Lung (tissue), 12 donors: ENCODE results near the gene MMP11. TPM values are rescaled to one million over a fixed set of nuclear protein-coding genes. Genes with fewer than 3 reads are reported as not detected.

Experiments used
- ATAC-seq: fragments of 200-7000 bp; cut with Tn5 transposase; one replicate; pipeline ENCODE4 v1.9.1; 2020; ENCODE audit warnings: moderate number of reproducible peaks; ENCODE audit not compliant: insufficient read depth, low FRiP score
- DNase-seq, 3 donors: peaks; one replicate each; pipeline ENCODE4 v3.0.0-alpha.2; 2013 to 2017
- H3K27ac ChIP-seq, 2 donors: one replicate each; pipeline ENCODE4 v1.5.1; 2013; ENCODE audit warnings: mild to moderate bottlenecking in 2 of 2, moderate library complexity in 2 of 2, control low read depth in 1 of 2, inconsistent platforms in 1 of 2, low read depth in 1 of 2, low read length in 1 of 2
- H3K27me3 ChIP-seq, 3 donors: one replicate each; pipeline ENCODE4 v1.5.1; 2013; ENCODE audit warnings: low read length in 2 of 3; ENCODE audit not compliant: control insufficient read depth in 3 of 3, insufficient read depth in 3 of 3
- H3K36me3 ChIP-seq, 4 donors: one replicate each; pipeline ENCODE4 v1.5.1; 2013; ENCODE audit warnings: low read length in 4 of 4, mild to moderate bottlenecking in 1 of 4, moderate library complexity in 1 of 4; ENCODE audit not compliant: control insufficient read depth in 4 of 4, insufficient read depth in 4 of 4
- H3K4me1 ChIP-seq, 5 donors: one replicate each; pipeline ENCODE4 v1.5.1; 2013; ENCODE audit warnings: low read length in 5 of 5, mild to moderate bottlenecking in 2 of 5, moderate library complexity in 1 of 5; ENCODE audit not compliant: control insufficient read depth in 5 of 5, insufficient read depth in 5 of 5
- H3K4me3 ChIP-seq: one replicate; pipeline ENCODE4 v1.5.1; 2013; ENCODE audit warnings: mild to moderate bottlenecking, control low read depth, moderate library complexity
- H3K9ac ChIP-seq, 2 donors: one replicate each; pipeline ENCODE4 v1.5.1; 2013; ENCODE audit warnings: low read length in 2 of 2, control low read depth in 1 of 2; ENCODE audit not compliant: insufficient read depth in 1 of 2
- H3K9me3 ChIP-seq, 4 donors: one replicate each; pipeline ENCODE4 v1.5.1; 2013; ENCODE audit warnings: low read length in 3 of 4, mild to moderate bottlenecking in 1 of 4, moderate library complexity in 1 of 4; ENCODE audit not compliant: control insufficient read depth in 4 of 4, insufficient read depth in 3 of 4
- WGBS, 2 donors: extraction: QIAGEN DNeasy Blood & Tissue Kit; methylation state at CpG; one replicate each; pipeline ENCODE4 v1.1.7; 2013; 5-methylcytosine and 5-hydroxymethylcytosine counted together
- polyA plus RNA-seq, 2 donors: library from polyadenylated mRNA; stranded (reverse); fragments of 200-250 nt; gene quantifications; one replicate each; pipeline ENCODE4 v1.2.1, GENCODE V29; 2013
- total RNA-seq, 2 donors: library from RNA; depleted of rRNA in 1 of 2; stranded (reverse); fragments of >200 nt in 1 of 2; gene quantifications; one replicate each; pipeline ENCODE4 v1.2.1, GENCODE V29; 2014 to 2021
- TF ChIP-seq, protein P1 (sequence below): IDR thresholded peaks from 2 replicates; pipeline ENCODE4 v1.5.1; 2012; ENCODE audit warnings: mild to moderate bottlenecking; ENCODE audit errors: control extremely low read depth, extremely low read depth
- donor health status: control.
- donor health status: control.
- donor health status: Bipolar disorder and iron deficiency.
- donor health status: healthy.
- donor health status: DM: yes; HTN: yes; CAD: no.

Gene MMP11
- total and polyA plus RNA-seq, 4 donors, result 0.43 to 2.6 (median 1.4) TPM

DNA sequence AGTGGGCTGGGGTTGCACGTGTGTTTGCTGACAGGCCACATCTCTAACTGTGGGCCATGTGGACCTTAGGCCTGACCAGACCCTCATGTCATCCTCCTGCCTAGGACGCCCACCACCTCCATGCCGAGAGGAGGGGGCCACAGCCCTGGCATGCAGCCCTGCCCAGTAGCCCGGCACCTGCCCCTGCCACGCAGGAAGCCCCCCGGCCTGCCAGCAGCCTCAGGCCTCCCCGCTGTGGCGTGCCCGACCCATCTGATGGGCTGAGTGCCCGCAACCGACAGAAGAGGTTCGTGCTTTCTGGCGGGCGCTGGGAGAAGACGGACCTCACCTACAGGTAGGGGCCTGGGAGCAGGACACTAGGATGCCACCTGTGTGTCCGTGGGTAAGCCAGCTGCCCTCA lies 6.4 kb downstream of the MMP11 start:
- no peak for ATAC-seq
- DNase-seq, result no peak
- Histone ChIP-seq H3K27me3 (no peaks in the 10 kb centered on the region), H3K4me1 (peaks cover 0 to 13% (median 7%) of the 10 kb centered on the region in 5 donors), H3K36me3 (no peaks in the 10 kb centered on the region), H3K27ac (no peak overlapping the region), H3K9ac (no peak overlapping the region), H3K4me3 (no peak overlapping the region), H3K9me3 (no peaks in the 10 kb centered on the region)
- 95% methylated on average over 16 of the region's 16 CpGs for WGBS, 2 donors
- TF ChIP-seq, protein P1, sequence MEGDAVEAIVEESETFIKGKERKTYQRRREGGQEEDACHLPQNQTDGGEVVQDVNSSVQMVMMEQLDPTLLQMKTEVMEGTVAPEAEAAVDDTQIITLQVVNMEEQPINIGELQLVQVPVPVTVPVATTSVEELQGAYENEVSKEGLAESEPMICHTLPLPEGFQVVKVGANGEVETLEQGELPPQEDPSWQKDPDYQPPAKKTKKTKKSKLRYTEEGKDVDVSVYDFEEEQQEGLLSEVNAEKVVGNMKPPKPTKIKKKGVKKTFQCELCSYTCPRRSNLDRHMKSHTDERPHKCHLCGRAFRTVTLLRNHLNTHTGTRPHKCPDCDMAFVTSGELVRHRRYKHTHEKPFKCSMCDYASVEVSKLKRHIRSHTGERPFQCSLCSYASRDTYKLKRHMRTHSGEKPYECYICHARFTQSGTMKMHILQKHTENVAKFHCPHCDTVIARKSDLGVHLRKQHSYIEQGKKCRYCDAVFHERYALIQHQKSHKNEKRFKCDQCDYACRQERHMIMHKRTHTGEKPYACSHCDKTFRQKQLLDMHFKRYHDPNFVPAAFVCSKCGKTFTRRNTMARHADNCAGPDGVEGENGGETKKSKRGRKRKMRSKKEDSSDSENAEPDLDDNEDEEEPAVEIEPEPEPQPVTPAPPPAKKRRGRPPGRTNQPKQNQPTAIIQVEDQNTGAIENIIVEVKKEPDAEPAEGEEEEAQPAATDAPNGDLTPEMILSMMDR, result no peak

DNA sequence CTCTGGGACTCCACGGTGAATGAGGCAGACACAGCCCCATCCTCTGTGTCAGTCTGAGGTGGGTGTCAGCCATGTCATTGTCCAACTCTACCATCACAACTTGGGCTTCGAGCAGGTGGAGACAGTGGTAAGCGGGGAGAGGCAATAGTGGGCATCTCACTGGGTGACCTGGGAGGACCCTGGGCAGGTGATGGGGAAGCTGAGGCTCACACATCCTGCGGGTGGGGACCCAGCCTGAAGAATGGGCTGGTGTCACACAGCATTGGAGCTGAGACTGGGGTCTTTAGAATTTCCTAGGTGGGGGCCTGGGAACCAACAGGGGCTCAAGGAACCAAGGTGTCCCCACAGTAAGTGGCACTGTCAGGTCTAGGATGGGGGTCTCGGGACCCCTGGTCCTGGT lies 7.1 kb downstream of the MMP11 start:
- Histone ChIP-seq H3K9ac (no peak overlapping the region), H3K4me1 (peaks cover 0 to 6% (median under 1%) of the 10 kb centered on the region in 5 donors), H3K27me3 (no peaks in the 10 kb centered on the region), H3K9me3 (no peaks in the 10 kb centered on the region), H3K4me3 (no peak overlapping the region), H3K27ac (no peak overlapping the region), H3K36me3 (no peaks in the 10 kb centered on the region)
- DNase-seq (no peak), ATAC-seq (no peak)
- WGBS, 2 donors, result 90 to 95% methylated on average over 5 of the region's 5 CpGs
- TF ChIP-seq, protein P1, result no peak

DNA sequence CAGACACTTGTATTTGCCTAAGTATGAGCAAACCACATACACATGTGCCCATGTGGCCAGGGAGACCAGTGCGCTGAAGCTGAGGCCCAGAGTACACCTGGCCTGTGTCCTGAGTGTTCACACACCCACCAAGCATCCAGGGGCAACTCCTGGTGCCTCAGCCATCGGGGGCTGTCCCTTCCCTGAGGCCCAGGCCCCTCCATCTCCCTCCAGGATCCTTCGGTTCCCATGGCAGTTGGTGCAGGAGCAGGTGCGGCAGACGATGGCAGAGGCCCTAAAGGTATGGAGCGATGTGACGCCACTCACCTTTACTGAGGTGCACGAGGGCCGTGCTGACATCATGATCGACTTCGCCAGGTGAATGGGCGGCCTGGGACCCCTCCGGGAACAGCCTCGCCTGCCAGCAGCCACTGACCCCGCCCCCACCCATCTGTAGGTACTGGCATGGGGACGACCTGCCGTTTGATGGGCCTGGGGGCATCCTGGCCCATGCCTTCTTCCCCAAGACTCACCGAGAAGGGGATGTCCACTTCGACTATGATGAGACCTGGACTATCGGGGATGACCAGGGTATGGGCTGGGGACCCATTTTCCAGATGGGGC lies 7.6 kb downstream of the MMP11 start:
- no peaks in the 10 kb centered on the region for H3K9me3 ChIP-seq
- H3K4me1 ChIP-seq, result peaks cover 0 to 1% (median 0%) of the 10 kb centered on the region in 5 donors
- TF ChIP-seq, protein P1, result no peak
- 93 to 96% methylated on average over 20 of the region's 20 CpGs for WGBS, 2 donors
- DNase-seq, result no peak
- no peaks in the 10 kb centered on the region for H3K27me3 ChIP-seq
- no peak overlapping the region for H3K4me3 ChIP-seq
- H3K9ac ChIP-seq, result no peak overlapping the region
- no peak for ATAC-seq
- no peak overlapping the region for H3K27ac ChIP-seq
- no peaks in the 10 kb centered on the region for H3K36me3 ChIP-seq

DNA sequence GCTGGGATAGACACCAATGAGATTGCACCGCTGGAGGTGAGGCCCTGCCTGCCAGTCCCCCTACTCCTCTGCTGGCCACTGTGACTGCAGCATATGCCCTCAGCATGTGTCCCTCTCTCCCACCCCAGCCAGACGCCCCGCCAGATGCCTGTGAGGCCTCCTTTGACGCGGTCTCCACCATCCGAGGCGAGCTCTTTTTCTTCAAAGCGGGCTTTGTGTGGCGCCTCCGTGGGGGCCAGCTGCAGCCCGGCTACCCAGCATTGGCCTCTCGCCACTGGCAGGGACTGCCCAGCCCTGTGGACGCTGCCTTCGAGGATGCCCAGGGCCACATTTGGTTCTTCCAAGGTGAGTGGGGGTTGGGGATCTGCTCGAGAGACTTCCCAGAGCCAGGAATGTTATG lies 8.4 kb downstream of the MMP11 start:
- Histone ChIP-seq H3K36me3 (no peaks in the 10 kb centered on the region), H3K4me1 (peaks cover 0 to under 1% (median 0%) of the 10 kb centered on the region in 5 donors), H3K9ac (no peak overlapping the region), H3K9me3 (no peaks in the 10 kb centered on the region), H3K27me3 (no peaks in the 10 kb centered on the region), H3K4me3 (no peak overlapping the region), H3K27ac (no peak overlapping the region)
- WGBS, 2 donors, result 89 to 94% methylated on average over 15 of the region's 15 CpGs
- ATAC-seq, result no peak
- TF ChIP-seq, protein P1, result no peak
- DNase-seq, result no peak
